Hematopoietic multipotent progenitor cell treated with erythropoietin and hydrocortisone succinate and interleukin-3 and kit ligand, for 6 days (in vitro differentiated cells): ENCODE data around the gene OR2G6.

Experiments
- DNase-seq: peaks from one replicate; pipeline ENCODE4 v3.0.0-alpha.2; 2015

Gene OR2G6

GRCh38 chr1:248576260-248576980 is 68.5 kb downstream of the OR2G6 start:
- DNase-seq = no peak
